GM23338 (cell line): ENCODE measurements around the gene SAMD8.

Experiments
- CREB1 ChIP-seq: fragments of 250-450 bp; sonication (Bioruptor Pico); IDR thresholded peaks from 2 replicates; pipeline ENCODE4 v1.5.0; 2020; ENCODE audit warnings: low read depth, mild to moderate bottlenecking, moderate library complexity
- EZH2 ChIP-seq: fragments of 200-600 bp; sonication (generic); IDR thresholded peaks from one replicate; pipeline ENCODE4 v1.8.0; 2017; ENCODE audit warnings: antibody characterized with exemption, mild to moderate bottlenecking, low read depth; ENCODE audit not compliant: unreplicated experiment
- EZH2phosphoT487 ChIP-seq: fragments of 200-600 bp; sonication (generic); IDR thresholded peaks from one replicate; pipeline ENCODE4 v1.8.1; 2018; ENCODE audit warnings: antibody characterized with exemption; ENCODE audit not compliant: unreplicated experiment
- POLR2AphosphoS5 ChIP-seq: IDR thresholded peaks from 2 replicates; pipeline ENCODE4 v1.6.1; 2016; ENCODE audit warnings: antibody characterized with exemption, low read depth
- TF ChIP-seq, protein P1 (sequence below), 2 experiments: fragments of 200-600 bp in 1 of 2; sonication (generic) in 1 of 2; conservative IDR thresholded peaks; 2 replicates each; pipeline versions ENCODE4 v1.5.1 to v1.6.1; 2016 to 2017; ENCODE audit warnings: antibody characterized with exemption in 2 of 2, low read depth in 2 of 2, mild to moderate bottlenecking in 2 of 2, moderate library complexity in 1 of 2

DNA sequence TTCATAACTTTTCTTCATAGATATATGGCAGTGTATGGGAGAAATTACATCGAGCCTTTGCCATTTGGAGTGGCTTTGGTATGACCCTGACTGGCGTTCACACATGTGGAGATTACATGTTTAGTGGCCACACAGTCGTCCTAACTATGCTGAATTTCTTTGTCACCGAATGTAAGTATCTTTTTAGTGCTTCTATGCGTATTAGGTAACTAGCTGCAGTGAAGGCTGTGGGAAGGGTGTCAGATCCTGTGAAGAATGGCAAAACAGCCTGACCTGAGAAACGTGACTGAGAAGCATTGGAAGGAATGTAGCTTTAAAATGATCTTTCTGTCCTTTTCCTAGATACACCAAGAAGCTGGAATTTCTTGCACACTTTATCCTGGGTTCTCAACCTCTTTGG is 64.6 kb downstream of the SAMD8 start:
- no peak for TF ChIP-seq EZH2
- no peak for TF ChIP-seq POLR2AphosphoS5
- TF ChIP-seq, protein P1, sequence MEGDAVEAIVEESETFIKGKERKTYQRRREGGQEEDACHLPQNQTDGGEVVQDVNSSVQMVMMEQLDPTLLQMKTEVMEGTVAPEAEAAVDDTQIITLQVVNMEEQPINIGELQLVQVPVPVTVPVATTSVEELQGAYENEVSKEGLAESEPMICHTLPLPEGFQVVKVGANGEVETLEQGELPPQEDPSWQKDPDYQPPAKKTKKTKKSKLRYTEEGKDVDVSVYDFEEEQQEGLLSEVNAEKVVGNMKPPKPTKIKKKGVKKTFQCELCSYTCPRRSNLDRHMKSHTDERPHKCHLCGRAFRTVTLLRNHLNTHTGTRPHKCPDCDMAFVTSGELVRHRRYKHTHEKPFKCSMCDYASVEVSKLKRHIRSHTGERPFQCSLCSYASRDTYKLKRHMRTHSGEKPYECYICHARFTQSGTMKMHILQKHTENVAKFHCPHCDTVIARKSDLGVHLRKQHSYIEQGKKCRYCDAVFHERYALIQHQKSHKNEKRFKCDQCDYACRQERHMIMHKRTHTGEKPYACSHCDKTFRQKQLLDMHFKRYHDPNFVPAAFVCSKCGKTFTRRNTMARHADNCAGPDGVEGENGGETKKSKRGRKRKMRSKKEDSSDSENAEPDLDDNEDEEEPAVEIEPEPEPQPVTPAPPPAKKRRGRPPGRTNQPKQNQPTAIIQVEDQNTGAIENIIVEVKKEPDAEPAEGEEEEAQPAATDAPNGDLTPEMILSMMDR (conservative IDR thresholded peaks at IDR 0.05; ENCODE audit: low read depth in 2 of 2), result no peak
- TF ChIP-seq EZH2phosphoT487, result no peak
- no peak for TF ChIP-seq CREB1 (CRISPR knock-in tag)
